Spleen (tissue), 11 donors: ENCODE measurements around the gene PRKCA. TPM values are rescaled to one million over a fixed set of nuclear protein-coding genes. Genes with fewer than 3 reads are reported as not detected.

ENCODE experiments used
- DNase-seq: peaks from one replicate; pipeline ENCODE4 v3.0.0-alpha.2; 2020
- H3K27ac ChIP-seq, 8 donors: fragments of 200-600 bp; sonication (generic) in 7 of 8; 1 replicate in 4 of 8; 2 replicates in 4 of 8; pipeline versions ENCODE4 v1.5.0 to v1.8.0; 2016 to 2021; ENCODE audit warnings: inconsistent platforms in 4 of 8, mild to moderate bottlenecking in 4 of 8, moderate library complexity in 1 of 8
- H3K27me3 ChIP-seq, 7 donors: fragments of 200-600 bp; sonication (generic) in 6 of 7; replicated peaks in 1 of 7; 1 replicate in 4 of 7; 2 replicates in 3 of 7; pipeline versions ENCODE4 v1.5.0 to v1.8.0; 2016 to 2021; ENCODE audit warnings: inconsistent platforms in 3 of 7, mild to moderate bottlenecking in 1 of 7
- H3K36me3 ChIP-seq, 6 donors: fragments of 200-600 bp; sonication (generic) in 5 of 6; 1 replicate in 4 of 6; 2 replicates in 2 of 6; pipeline versions ENCODE4 v1.5.0 to v1.8.0; 2016 to 2021; ENCODE audit warnings: inconsistent platforms in 2 of 6
- H3K4me1 ChIP-seq, 6 donors: fragments of 200-600 bp; sonication (generic) in 5 of 6; 1 replicate in 3 of 6; 2 replicates in 3 of 6; pipeline versions ENCODE4 v1.5.0 to v1.8.0; 2016 to 2021; ENCODE audit warnings: inconsistent platforms in 3 of 6
- H3K4me3 ChIP-seq, 8 donors: fragments of 200-600 bp; sonication (generic) in 7 of 8; 1 replicate in 4 of 8; 2 replicates in 4 of 8; pipeline versions ENCODE4 v1.5.0 to v1.8.0; 2016 to 2021; ENCODE audit warnings: inconsistent platforms in 4 of 8, mild to moderate bottlenecking in 4 of 8, moderate library complexity in 2 of 8
- H3K9me3 ChIP-seq, 8 donors: fragments of 200-600 bp; sonication (generic) in 7 of 8; 1 replicate in 4 of 8; 2 replicates in 4 of 8; pipeline versions ENCODE4 v1.5.0 to v1.8.0; 2016 to 2021; ENCODE audit warnings: inconsistent platforms in 4 of 8
- POLR2A ChIP-seq, 3 donors: fragments of 450-650 bp; IDR thresholded peaks; one replicate each; pipeline ENCODE4 v1.5.1; 2017; ENCODE audit warnings: antibody characterized with exemption in 3 of 3, mild to moderate bottlenecking in 1 of 3
- POLR2AphosphoS5 ChIP-seq, 3 donors: sonication (generic); formaldehyde crosslinking; IDR thresholded peaks; one replicate each; pipeline ENCODE4 v1.5.1; 2017; ENCODE audit warnings: antibody characterized with exemption in 3 of 3
- WGBS, 5 donors: extraction: QIAGEN DNeasy Blood & Tissue Kit in 3 of 5; methylation state at CpG; one replicate each; pipeline versions ENCODE4 v1.1.5 to v1.1.7; 2013 to 2018; 5-methylcytosine and 5-hydroxymethylcytosine counted together
- intact Hi-C: fragments of 100-400 bp; cut with DNase I; formaldehyde crosslinking; loops from one replicate; pipeline ENCODE4 v1.15.0; 2023; ENCODE audit warnings: low total_unique reads
- polyA plus RNA-seq, 3 donors: library from polyadenylated mRNA; stranded (reverse); fragments of 200-250 nt; gene quantifications; one replicate each; pipeline ENCODE4 v1.2.1, GENCODE V29; 2013
- total RNA-seq, 7 donors: library from RNA; depleted of rRNA in 3 of 7; stranded (reverse); fragments of >200 nt in 3 of 7; fragmentation: NEBNext Ultra II Directional in 4 of 7; extraction: Animal tissue kit (Norgen Biotek cat#: 25700) in 4 of 7; gene quantifications; one replicate each; pipeline versions ENCODE4 v1.1.0 to v1.2.1, GENCODE V29; 2016 to 2021
- TF ChIP-seq, protein P1 (sequence below), 11 experiments: fragments of 200-600 bp in 7 of 11; fragments of 450-650 bp in 4 of 11; sonication (generic) in 4 of 11; IDR thresholded peaks in 8 of 11; conservative IDR thresholded peaks in 3 of 11; 1 replicate in 7 of 11; 2 replicates in 4 of 11; pipeline versions ENCODE4 v1.4.0 to v1.8.0; 2016 to 2021; ENCODE audit warnings: antibody characterized with exemption in 11 of 11, inconsistent platforms in 4 of 11, mild to moderate bottlenecking in 1 of 11
- donor health status: healthy with polysubstance abuse.
- donor health status: DM: no; HTN: no; CAD: no; lungs with moderate emphysema.
- donor health status: DM: no; HTN: no; CAD: no.
- donor health status: Bipolar disorder and iron deficiency.
- donor health status: healthy.
- donor health status: DM: no; HTN: no; CAD: no.
- donor health status: DM: yes; HTN: yes; CAD: no.

The PRKCA gene
- total and polyA plus RNA-seq, 10 donors: 1.7 to 59.7 (median 31.2) TPM

DNA sequence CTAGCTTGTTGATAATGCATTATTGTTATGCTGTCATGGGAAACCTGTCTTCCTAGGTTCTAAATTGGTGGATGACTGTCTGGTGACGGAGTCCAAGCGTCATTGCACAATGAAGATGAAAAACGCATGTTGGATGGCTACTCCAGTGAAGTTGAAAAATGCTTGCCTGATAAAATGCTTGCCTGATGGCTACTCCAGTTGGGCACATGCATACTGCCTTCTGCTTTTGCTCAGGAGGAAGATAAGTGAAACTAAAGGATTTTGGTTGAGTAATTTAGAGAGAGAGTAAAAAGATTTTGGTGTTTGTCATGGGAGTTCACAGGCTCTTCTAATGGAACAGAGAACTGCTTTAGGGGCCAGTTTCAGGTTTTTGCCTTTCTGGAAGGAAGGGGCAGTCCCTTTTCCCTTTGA is 118.6 kb downstream of the PRKCA start:
- Histone ChIP-seq H3K27me3 (no peaks in the 10 kb centered on the region), H3K36me3 (no peaks in the 10 kb centered on the region), H3K27ac (no peak overlapping the region), H3K9me3 (no peaks in the 10 kb centered on the region), H3K4me1 (peaks cover 0 to 23% (median 4%) of the 10 kb centered on the region in 6 donors), H3K4me3 (no peak overlapping the region)
- DNase-seq: no peak
- intact Hi-C loops: no loop called here
- TF ChIP-seq POLR2A (IDR thresholded peaks at IDR 0.05) (no peak), POLR2AphosphoS5 (IDR thresholded peaks at IDR 0.05) (peak in 1 of 3 donors; percentile 15)
- WGBS, 5 donors: 82 to 89% (median 87%) methylated on average over 3 of the region's 3 CpGs

DNA sequence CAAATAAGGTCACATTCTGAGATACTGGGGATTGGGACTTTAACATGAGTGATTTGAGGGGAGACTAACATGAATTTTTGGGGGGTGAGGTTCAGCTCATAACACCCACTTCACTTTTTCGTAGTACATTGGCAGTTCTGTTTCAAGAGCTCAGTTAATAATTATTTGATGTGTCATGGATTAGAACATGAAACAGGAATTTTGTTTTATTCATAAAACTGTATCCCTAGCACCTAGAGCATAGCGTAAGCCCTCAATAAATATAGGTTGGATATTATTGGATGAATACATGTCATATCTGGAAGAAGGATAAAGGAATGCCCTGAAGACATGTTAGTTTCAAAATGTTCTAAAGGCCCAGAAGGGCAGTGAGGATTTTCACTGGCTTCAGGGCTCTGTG is 119.8 kb downstream of the PRKCA start:
- Histone ChIP-seq H3K27me3 (no peaks in the 10 kb centered on the region), H3K4me3 (no peak overlapping the region), H3K36me3 (no peaks in the 10 kb centered on the region), H3K27ac (no peak overlapping the region), H3K9me3 (peaks cover 0 to 7% (median 0%) of the 10 kb centered on the region in 8 donors), H3K4me1 (peaks cover 0 to 22% (median 7%) of the 10 kb centered on the region in 6 donors)
- 93 to 98% (median 94%) methylated on average over 2 of the region's 2 CpGs for WGBS, 5 donors
- TF ChIP-seq POLR2AphosphoS5 (IDR thresholded peaks at IDR 0.05): no peak
- TF ChIP-seq POLR2A (IDR thresholded peaks at IDR 0.05): no peak
- TF ChIP-seq, protein P1, sequence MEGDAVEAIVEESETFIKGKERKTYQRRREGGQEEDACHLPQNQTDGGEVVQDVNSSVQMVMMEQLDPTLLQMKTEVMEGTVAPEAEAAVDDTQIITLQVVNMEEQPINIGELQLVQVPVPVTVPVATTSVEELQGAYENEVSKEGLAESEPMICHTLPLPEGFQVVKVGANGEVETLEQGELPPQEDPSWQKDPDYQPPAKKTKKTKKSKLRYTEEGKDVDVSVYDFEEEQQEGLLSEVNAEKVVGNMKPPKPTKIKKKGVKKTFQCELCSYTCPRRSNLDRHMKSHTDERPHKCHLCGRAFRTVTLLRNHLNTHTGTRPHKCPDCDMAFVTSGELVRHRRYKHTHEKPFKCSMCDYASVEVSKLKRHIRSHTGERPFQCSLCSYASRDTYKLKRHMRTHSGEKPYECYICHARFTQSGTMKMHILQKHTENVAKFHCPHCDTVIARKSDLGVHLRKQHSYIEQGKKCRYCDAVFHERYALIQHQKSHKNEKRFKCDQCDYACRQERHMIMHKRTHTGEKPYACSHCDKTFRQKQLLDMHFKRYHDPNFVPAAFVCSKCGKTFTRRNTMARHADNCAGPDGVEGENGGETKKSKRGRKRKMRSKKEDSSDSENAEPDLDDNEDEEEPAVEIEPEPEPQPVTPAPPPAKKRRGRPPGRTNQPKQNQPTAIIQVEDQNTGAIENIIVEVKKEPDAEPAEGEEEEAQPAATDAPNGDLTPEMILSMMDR (IDR thresholded peaks at IDR 0.05 in 8 of 11, conservative IDR thresholded peaks at IDR 0.05 in 3 of 11): no peak
- intact Hi-C loops: no loop called here
- no peak for DNase-seq

DNA sequence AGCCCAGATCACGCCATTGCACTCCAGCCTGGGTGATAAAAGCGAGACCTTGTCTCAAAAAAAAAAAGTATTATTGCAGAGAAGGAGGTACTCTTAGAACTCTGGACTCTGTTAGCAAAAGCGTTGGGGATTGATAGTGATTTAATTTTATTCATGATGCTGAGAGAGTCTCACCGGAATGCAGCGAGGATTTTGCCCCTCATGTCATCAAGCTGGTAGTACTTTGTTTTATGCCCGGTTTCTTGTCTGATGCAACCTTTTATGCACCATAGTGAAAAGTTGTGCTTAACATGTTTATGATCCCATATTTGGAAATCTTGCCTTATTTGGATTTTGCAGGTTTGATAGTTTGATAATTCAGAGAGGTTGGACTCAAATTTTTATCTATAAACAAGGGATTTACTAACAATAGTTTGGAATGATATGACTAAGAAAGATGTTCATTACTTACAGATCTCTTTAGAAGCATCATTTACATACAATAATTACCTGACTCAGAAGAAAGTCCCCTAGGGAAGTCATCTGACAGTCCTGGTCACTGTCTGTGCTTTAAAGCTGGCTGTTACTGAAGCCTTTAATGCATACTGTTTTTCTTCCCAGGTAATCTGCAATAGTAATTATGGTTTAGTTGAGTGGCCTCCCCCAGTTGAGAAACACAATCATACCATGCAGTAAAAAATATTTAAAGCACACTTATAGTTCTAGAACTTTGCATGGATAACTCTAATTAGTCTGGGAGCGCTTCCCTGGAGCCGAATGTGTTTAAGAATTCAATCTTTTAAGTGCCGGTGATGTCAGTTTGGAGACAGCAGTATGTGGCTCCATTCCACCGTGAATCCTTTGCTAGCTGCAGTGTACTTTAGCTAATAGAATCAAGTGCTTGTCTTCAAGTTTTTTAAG is 120.9 kb downstream of the PRKCA start:
- DNase-seq: no peak
- intact Hi-C loops: no loop called here
- H3K36me3 ChIP-seq: no peaks in the 10 kb centered on the region
- peaks cover 0 to 7% (median 0%) of the 10 kb centered on the region in 8 donors for H3K9me3 ChIP-seq
- no peak overlapping the region for H3K27ac ChIP-seq
- TF ChIP-seq POLR2AphosphoS5 (IDR thresholded peaks at IDR 0.05): no peak
- TF ChIP-seq POLR2A (IDR thresholded peaks at IDR 0.05): no peak
- TF ChIP-seq, protein P1 (IDR thresholded peaks at IDR 0.05 in 8 of 11, conservative IDR thresholded peaks at IDR 0.05 in 3 of 11): no peak
- H3K4me3 ChIP-seq: no peak overlapping the region
- 86 to 92% (median 90%) methylated on average over 10 of the region's 10 CpGs for WGBS, 5 donors
- peaks cover 0 to 22% (median 7%) of the 10 kb centered on the region in 6 donors for H3K4me1 ChIP-seq
- no peaks in the 10 kb centered on the region for H3K27me3 ChIP-seq

DNA sequence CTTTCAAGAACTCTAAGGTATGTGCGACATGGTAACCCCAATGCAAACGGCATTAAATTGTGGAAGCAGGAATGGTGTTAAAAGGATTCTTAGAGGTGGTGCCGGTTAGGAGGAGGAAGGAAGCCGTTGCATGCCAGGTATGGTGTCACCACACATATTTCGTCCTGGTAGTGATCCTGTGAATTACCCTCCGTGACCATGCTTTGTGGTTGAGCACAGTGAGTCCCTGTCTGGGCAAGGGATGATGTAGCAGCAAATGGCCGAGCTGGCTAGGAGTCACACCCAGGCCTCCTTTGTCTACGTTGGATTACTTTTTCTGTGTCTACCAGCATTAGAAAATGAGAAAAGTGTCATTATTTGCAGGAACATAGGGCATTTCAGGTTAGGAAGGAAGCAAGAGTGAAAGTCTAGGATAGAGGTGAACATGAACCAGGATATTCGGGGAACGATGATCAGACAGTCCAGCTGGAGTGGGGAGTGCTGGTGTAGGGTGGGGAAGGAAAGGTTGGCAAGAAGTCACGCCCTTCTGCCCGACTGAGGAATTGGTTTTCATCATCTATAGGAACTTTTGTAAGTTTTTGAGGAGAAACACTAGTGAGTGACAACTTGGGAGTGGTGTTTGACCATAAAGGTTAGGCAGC is 123.5 kb downstream of the PRKCA start:
- TF ChIP-seq POLR2AphosphoS5 (IDR thresholded peaks at IDR 0.05): no peak
- TF ChIP-seq, protein P1 (IDR thresholded peaks at IDR 0.05 in 8 of 11, conservative IDR thresholded peaks at IDR 0.05 in 3 of 11): no peak
- TF ChIP-seq POLR2A (IDR thresholded peaks at IDR 0.05): no peak
- 55 to 83% (median 73%) methylated on average over 12 of the region's 12 CpGs for WGBS, 5 donors
- intact Hi-C loops: no loop called here
- Histone ChIP-seq H3K4me1 (peaks cover 0 to 41% (median 16%) of the 10 kb centered on the region in 6 donors), H3K27ac (peak overlapping the region in 3 of 8 donors; percentile 8 to 41 (median 9)), H3K27me3 (no peaks in the 10 kb centered on the region), H3K4me3 (no peak overlapping the region), H3K9me3 (peaks cover 0 to 7% (median 0%) of the 10 kb centered on the region in 8 donors), H3K36me3 (no peaks in the 10 kb centered on the region)
- no peak for DNase-seq
